Suprapubic skin (tissue), 4 donors: ENCODE measurements around the gene MINAR1.

ENCODE experiments used
- CTCF ChIP-seq, 2 donors: fragments of 200-600 bp in 1 of 2; fragments of 450-650 bp in 1 of 2; sonication (generic) in 1 of 2; IDR thresholded peaks; one replicate each; pipeline ENCODE4 v1.5.1; 2016 to 2019; ENCODE audit warnings: antibody characterized with exemption in 2 of 2, mild to moderate bottlenecking in 1 of 2, moderate library complexity in 1 of 2
- EP300 ChIP-seq: sonication (generic); formaldehyde crosslinking; IDR thresholded peaks from one replicate; pipeline ENCODE4 v1.6.1; 2017; ENCODE audit warnings: antibody characterized with exemption
- POLR2A ChIP-seq, 2 donors: fragments of 450-650 bp; IDR thresholded peaks; one replicate each; pipeline ENCODE4 v1.6.1; 2017; ENCODE audit warnings: antibody characterized with exemption in 2 of 2, mild to moderate bottlenecking in 2 of 2, moderate library complexity in 2 of 2
- POLR2AphosphoS5 ChIP-seq, 3 donors: sonication (generic); formaldehyde crosslinking; IDR thresholded peaks; one replicate each; pipeline ENCODE4 v1.6.1; 2017; ENCODE audit warnings: antibody characterized with exemption in 3 of 3

- TF ChIP-seq POLR2AphosphoS5 (IDR thresholded peaks at IDR 0.05) (no peak), CTCF (IDR thresholded peaks at IDR 0.05) (no peak), POLR2A (IDR thresholded peaks at IDR 0.05) (no peak), EP300 (no peak)
Observed at GRCh38 chr15:79432345-79433275, 474 bp downstream of the MINAR1 start.
